Liver (tissue), 3 donors: ENCODE data around the gene INHBA.

ENCODE experiments used
- ATF3 ChIP-seq: IDR thresholded peaks from 2 replicates; pipeline ENCODE4 v1.6.1; 2016; ENCODE audit warnings: antibody characterized with exemption
- CTCF ChIP-seq: fragments of 150-350 bp; IDR thresholded peaks from 2 replicates; pipeline ENCODE4 v1.5.1; 2017; ENCODE audit warnings: improper control_type of control experiment, low read depth, low read length; ENCODE audit not compliant: missing input control
- JUND ChIP-seq, 2 donors: IDR thresholded peaks; 2 replicates each; pipeline ENCODE4 v1.6.1; 2016; ENCODE audit warnings: antibody characterized with exemption in 2 of 2
- MAX ChIP-seq: IDR thresholded peaks from 2 replicates; pipeline ENCODE4 v1.6.1; 2016; ENCODE audit warnings: antibody characterized with exemption
- RAD21 ChIP-seq, 2 donors: IDR thresholded peaks; 2 replicates each; pipeline ENCODE4 v1.6.1; 2016; ENCODE audit warnings: antibody characterized with exemption in 2 of 2, mild to moderate bottlenecking in 2 of 2
- REST ChIP-seq: IDR thresholded peaks from 2 replicates; pipeline ENCODE4 v1.6.1; 2016; ENCODE audit warnings: antibody characterized with exemption, mild to moderate bottlenecking
- RXRA ChIP-seq, 2 donors: IDR thresholded peaks; 2 replicates each; pipeline ENCODE4 v1.6.1; 2017 to 2018; ENCODE audit warnings: antibody characterized with exemption in 2 of 2, mild to moderate bottlenecking in 1 of 2
- SP1 ChIP-seq: IDR thresholded peaks from 2 replicates; pipeline ENCODE4 v1.6.1; 2018; ENCODE audit warnings: antibody characterized with exemption, mild to moderate bottlenecking
- ZBTB33 ChIP-seq: IDR thresholded peaks from 2 replicates; pipeline ENCODE4 v1.6.1; 2016; ENCODE audit warnings: antibody characterized with exemption
- donor health status: healthy.
- donor health status: healthy.

- TF ChIP-seq SP1 = no peak
- TF ChIP-seq CTCF = peak; percentile 57
- TF ChIP-seq ATF3 = no peak
- TF ChIP-seq REST = no peak
- TF ChIP-seq MAX = no peak
- TF ChIP-seq RAD21 (IDR thresholded peaks at IDR 0.05) = peak; percentile 87 to 91
- no peak for TF ChIP-seq JUND (IDR thresholded peaks at IDR 0.05)
- peak; percentile 13 to 36 for TF ChIP-seq RXRA (IDR thresholded peaks at IDR 0.05)
- no peak for TF ChIP-seq ZBTB33
Measured at GRCh38 chr7:41696323-41696916, 6.5 kb downstream of the INHBA start.
